SH-SY5Y (cell line): ENCODE measurements around the gene P4HA2.

Experiments
- GATA2 ChIP-seq: IDR thresholded peaks from 2 replicates; pipeline ENCODE4 v1.6.1; 2011; ENCODE audit warnings: mild to moderate bottlenecking, low read depth, low read length
- GATA3 ChIP-seq: IDR thresholded peaks from 2 replicates; pipeline ENCODE4 v1.6.1; 2011; ENCODE audit warnings: low read depth, mild to moderate bottlenecking, low read length, moderate library complexity

GRCh38 chr5:132224716-132225115 lies 2.9 kb downstream of the P4HA2 start:
- no peak for TF ChIP-seq GATA2
- no peak for TF ChIP-seq GATA3
